HepG2 (cell line): ENCODE data around the gene TJAP1. TPM values are rescaled to one million over a fixed set of nuclear protein-coding genes. Genes with fewer than 3 reads are reported as not detected.

Experiments
- BHLHE40 ChIP-seq: IDR thresholded peaks from 2 replicates; pipeline ENCODE4 v1.6.1; 2011; ENCODE audit warnings: low read length, improper control_type of control experiment
- FOXM1 ChIP-seq: sonication (generic); formaldehyde crosslinking; IDR thresholded peaks from 2 replicates; pipeline ENCODE4 v1.5.0; 2020; ENCODE audit warnings: missing genetic modification reagents
- HDAC1 ChIP-seq: sonication (generic); formaldehyde crosslinking; IDR thresholded peaks from 2 replicates; pipeline ENCODE4 v1.5.1; 2020; ENCODE audit warnings: mild to moderate bottlenecking, missing genetic modification reagents
- HOXA9 ChIP-seq: sonication (generic); formaldehyde crosslinking; IDR thresholded peaks from 2 replicates; pipeline ENCODE4 v1.8.1; 2022; ENCODE audit warnings: missing genetic modification reagents, mild to moderate bottlenecking, moderate library complexity, borderline replicate concordance
- KAT7 ChIP-seq: IDR thresholded peaks from 2 replicates; pipeline ENCODE4 v1.6.1; 2018; ENCODE audit warnings: borderline replicate concordance, missing compliant biosample characterization
- MAFF ChIP-seq: IDR thresholded peaks from 2 replicates; pipeline ENCODE4 v1.6.1; 2011; ENCODE audit warnings: low read depth, low read length, improper control_type of control experiment
- NR2C2 ChIP-seq: sonication (generic); formaldehyde crosslinking; IDR thresholded peaks from 2 replicates; pipeline ENCODE4 v1.4.0; 2020; ENCODE audit warnings: missing genetic modification reagents, mild to moderate bottlenecking, moderate library complexity, borderline replicate concordance
- PRDM10 ChIP-seq: sonication (generic); formaldehyde crosslinking; IDR thresholded peaks from 2 replicates; pipeline ENCODE4 v1.4.0; 2020; ENCODE audit warnings: low read depth, missing genetic modification reagents
- SALL1 ChIP-seq: sonication (generic); formaldehyde crosslinking; IDR thresholded peaks from 2 replicates; pipeline ENCODE4 v1.8.0; 2022; ENCODE audit warnings: mild to moderate bottlenecking, missing genetic modification reagents
- SP5 ChIP-seq: IDR thresholded peaks from 2 replicates; pipeline ENCODE4 v1.6.1; 2016; ENCODE audit warnings: low read depth, borderline replicate concordance
- TEAD3 ChIP-seq: optimal IDR thresholded peaks from 2 replicates; pipeline ENCODE3; 2016; ENCODE audit warnings: borderline replicate concordance
- TSC22D2 ChIP-seq: sonication (generic); formaldehyde crosslinking; IDR thresholded peaks from 2 replicates; pipeline ENCODE4 v1.5.1; 2020; ENCODE audit warnings: missing genetic modification reagents, mild to moderate bottlenecking, borderline replicate concordance
- ZFAT ChIP-seq: sonication (generic); formaldehyde crosslinking; conservative IDR thresholded peaks from 2 replicates; pipeline ENCODE4 v1.8.1; 2023; ENCODE audit warnings: missing genetic modification reagents, inconsistent platforms
- ZFP36L1 ChIP-seq: sonication (generic); formaldehyde crosslinking; IDR thresholded peaks from 2 replicates; pipeline ENCODE4 v1.8.0; 2022; ENCODE audit warnings: mild to moderate bottlenecking, missing genetic modification reagents, moderate library complexity
- ZNF143 ChIP-seq: sonication (generic); formaldehyde crosslinking; IDR thresholded peaks from 2 replicates; pipeline ENCODE4 v1.4.0; 2020; ENCODE audit warnings: missing genetic modification reagents
- ZNF20 ChIP-seq: sonication (generic); formaldehyde crosslinking; IDR thresholded peaks from 2 replicates; pipeline ENCODE4 v1.4.0; 2020; ENCODE audit warnings: mild to moderate bottlenecking, moderate library complexity, missing genetic modification reagents
- ZNF260 ChIP-seq: sonication (generic); formaldehyde crosslinking; IDR thresholded peaks from 2 replicates; pipeline ENCODE4 v1.4.0; 2020; ENCODE audit warnings: missing genetic modification reagents, low read depth, mild to moderate bottlenecking, borderline replicate concordance
- ZNF296 ChIP-seq: sonication (generic); formaldehyde crosslinking; conservative IDR thresholded peaks from 2 replicates; pipeline ENCODE4 v1.5.0; 2020; ENCODE audit warnings: mild to moderate bottlenecking, missing genetic modification reagents
- ZNF317 ChIP-seq: sonication (generic); formaldehyde crosslinking; IDR thresholded peaks from 2 replicates; pipeline ENCODE4 v1.5.0; 2020; ENCODE audit warnings: mild to moderate bottlenecking, missing genetic modification reagents
- ZNF430 ChIP-seq: sonication (generic); formaldehyde crosslinking; IDR thresholded peaks from 2 replicates; pipeline ENCODE4 v1.9.0; 2021; ENCODE audit warnings: mild to moderate bottlenecking, missing genetic modification reagents
- ZNF431 ChIP-seq: sonication (generic); formaldehyde crosslinking; IDR thresholded peaks from 2 replicates; pipeline ENCODE4 v1.9.0; 2022; ENCODE audit warnings: missing genetic modification reagents, low read depth, mild to moderate bottlenecking, borderline replicate concordance
- ZNF552 ChIP-seq: sonication (generic); formaldehyde crosslinking; IDR thresholded peaks from 2 replicates; pipeline ENCODE4 v1.9.0; 2022; ENCODE audit warnings: missing genetic modification reagents, mild to moderate bottlenecking, borderline replicate concordance
- ZNF607 ChIP-seq: sonication (generic); formaldehyde crosslinking; IDR thresholded peaks from 2 replicates; pipeline ENCODE4 v1.5.1; 2020; ENCODE audit warnings: missing genetic modification reagents, mild to moderate bottlenecking, borderline replicate concordance
- ZNF816 ChIP-seq: sonication (generic); formaldehyde crosslinking; IDR thresholded peaks from 2 replicates; pipeline ENCODE4 v1.8.0; 2022; ENCODE audit warnings: missing genetic modification reagents, mild to moderate bottlenecking, borderline replicate concordance
- polyA plus RNA-seq, 8 experiments: library from polyadenylated mRNA; depleted of rRNA in 3 of 8; stranded (reverse) in 7 of 8; unstranded in 1 of 8; fragments of >200 nt; fragmentation: Illumina TruSeq in 4 of 8; extraction: Trizol in 4 of 8; gene quantifications; 2 replicates each; pipeline versions ENCODE4 v1.2.1 to v1.2.3, GENCODE V29; 2011 to 2016; ENCODE audit warnings: low read depth in 4 of 8, missing spikeins in 1 of 8, mixed read lengths in 1 of 8; ENCODE audit not compliant: insufficient read depth in 1 of 8
- total RNA-seq, 5 experiments: library from RNA; depleted of rRNA; stranded (reverse); fragments of >200 nt; fragmentation: Illumina TruSeq; extraction: Trizol; gene quantifications; 2 replicates each; pipeline ENCODE4 v1.2.3, GENCODE V29; 2016; ENCODE audit warnings: low read depth in 1 of 5
- TF ChIP-seq, protein P1 (sequence below): fragments of 450-650 bp; IDR thresholded peaks from 2 replicates; pipeline ENCODE4 v1.6.1; 2017; ENCODE audit warnings: mild to moderate bottlenecking

TJAP1 gene
- total and polyA plus RNA-seq, 2 of the 13 experiments (the other 11 are each of a cell fraction or from before 2014, with no cell fraction given): 15.7 to 41.6 TPM

DNA sequence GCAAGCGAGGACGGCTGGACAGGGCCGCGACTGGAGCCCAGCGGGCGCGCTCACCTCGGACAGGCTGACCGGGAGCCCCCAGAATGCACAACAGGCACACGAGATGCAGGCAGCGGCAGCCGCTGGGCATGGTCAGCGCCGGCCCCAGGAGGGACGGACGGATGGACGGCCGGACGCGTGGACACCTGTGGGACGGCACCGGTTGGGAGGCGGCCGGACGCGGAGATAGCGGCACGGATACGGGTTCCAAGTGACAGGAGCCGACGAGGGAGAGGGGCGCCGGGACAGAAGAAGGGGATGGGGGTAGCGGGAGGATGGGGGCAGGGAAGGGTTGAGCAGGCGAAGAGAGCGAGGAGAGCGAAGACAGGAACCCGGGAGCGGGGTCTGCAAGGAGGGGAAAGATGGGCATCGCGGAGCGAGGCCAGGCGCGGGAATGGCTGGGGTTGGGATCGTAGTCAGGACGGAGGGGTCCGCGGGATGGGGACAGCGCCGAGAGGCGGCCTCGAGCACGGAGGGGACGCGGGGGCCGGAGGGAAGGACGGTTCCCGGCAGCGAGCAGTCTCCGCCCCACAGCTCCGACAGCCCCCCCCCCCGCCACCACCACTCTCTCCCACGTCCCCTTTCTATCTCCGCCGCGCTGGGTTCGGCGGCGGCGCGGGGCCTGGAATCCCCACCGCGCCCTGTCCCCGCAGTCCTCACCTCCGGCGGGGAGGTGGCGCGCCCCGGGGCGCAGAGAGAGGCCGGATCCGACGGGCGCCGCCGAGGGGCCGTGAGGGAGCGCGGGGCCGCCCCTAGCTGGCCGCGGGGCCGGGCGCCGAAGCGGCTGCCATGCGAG is 22.5 kb upstream of the TJAP1 start (continued):
- TF ChIP-seq ZNF607 (peak; percentile 68), ZNF20 (CRISPR knock-in tag) (no peak), FOXM1 (CRISPR knock-in tag) (no peak), PRDM10 (CRISPR knock-in tag) (no peak), TSC22D2 (CRISPR knock-in tag) (peak; percentile 52; the same call in 1 of the 2 replicates), ZNF430 (CRISPR knock-in tag) (no peak), TEAD3 (CRISPR knock-in tag) (peak; percentile 71), ZFP36L1 (no peak; the same call in 1 of the 2 replicates), ZNF552 (CRISPR knock-in tag) (no peak), ZFAT (CRISPR knock-in tag) (no peak), ZNF296 (peak; percentile 96), SALL1 (CRISPR knock-in tag) (peak; percentile 88), HOXA9 (CRISPR knock-in tag) (peak; percentile 76; the same call in 1 of the 2 replicates), NR2C2 (no peak), ZNF143 (CRISPR knock-in tag) (no peak), ZNF260 (CRISPR knock-in tag) (no peak), KAT7 (CRISPR knock-in tag) (peak; percentile 87; the same call in 1 of the 2 replicates), SP5 (CRISPR knock-in tag) (no peak), MAFF (no peak), ZNF816 (CRISPR knock-in tag) (no peak; the same call in 1 of the 2 replicates), ZNF431 (CRISPR knock-in tag) (0 out of 2 replicates have a peak, but pooled peaks have one; percentile 62), BHLHE40 (no peak), ZNF317 (peak; percentile 60), HDAC1 (CRISPR knock-in tag) (peak; percentile 79)
- TF ChIP-seq, protein P1, sequence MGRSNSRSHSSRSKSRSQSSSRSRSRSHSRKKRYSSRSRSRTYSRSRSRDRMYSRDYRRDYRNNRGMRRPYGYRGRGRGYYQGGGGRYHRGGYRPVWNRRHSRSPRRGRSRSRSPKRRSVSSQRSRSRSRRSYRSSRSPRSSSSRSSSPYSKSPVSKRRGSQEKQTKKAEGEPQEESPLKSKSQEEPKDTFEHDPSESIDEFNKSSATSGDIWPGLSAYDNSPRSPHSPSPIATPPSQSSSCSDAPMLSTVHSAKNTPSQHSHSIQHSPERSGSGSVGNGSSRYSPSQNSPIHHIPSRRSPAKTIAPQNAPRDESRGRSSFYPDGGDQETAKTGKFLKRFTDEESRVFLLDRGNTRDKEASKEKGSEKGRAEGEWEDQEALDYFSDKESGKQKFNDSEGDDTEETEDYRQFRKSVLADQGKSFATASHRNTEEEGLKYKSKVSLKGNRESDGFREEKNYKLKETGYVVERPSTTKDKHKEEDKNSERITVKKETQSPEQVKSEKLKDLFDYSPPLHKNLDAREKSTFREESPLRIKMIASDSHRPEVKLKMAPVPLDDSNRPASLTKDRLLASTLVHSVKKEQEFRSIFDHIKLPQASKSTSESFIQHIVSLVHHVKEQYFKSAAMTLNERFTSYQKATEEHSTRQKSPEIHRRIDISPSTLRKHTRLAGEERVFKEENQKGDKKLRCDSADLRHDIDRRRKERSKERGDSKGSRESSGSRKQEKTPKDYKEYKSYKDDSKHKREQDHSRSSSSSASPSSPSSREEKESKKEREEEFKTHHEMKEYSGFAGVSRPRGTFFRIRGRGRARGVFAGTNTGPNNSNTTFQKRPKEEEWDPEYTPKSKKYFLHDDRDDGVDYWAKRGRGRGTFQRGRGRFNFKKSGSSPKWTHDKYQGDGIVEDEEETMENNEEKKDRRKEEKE: no peak
